Body of pancreas (tissue), 4 donors: Measurements from ENCODE around the gene TOB2.

ENCODE experiments used
- CTCF ChIP-seq, 7 experiments: fragments of 450-650 bp in 4 of 7; fragments of 200-600 bp in 3 of 7; sonication (generic) in 3 of 7; IDR thresholded peaks; one replicate each; pipeline ENCODE4 v1.5.1; 2016 to 2019; ENCODE audit warnings: antibody characterized with exemption in 7 of 7
- POLR2A ChIP-seq, 3 donors: fragments of 450-650 bp; IDR thresholded peaks; one replicate each; pipeline ENCODE4 v1.6.1; 2016; ENCODE audit warnings: antibody characterized with exemption in 3 of 3, mild to moderate bottlenecking in 2 of 3

GRCh38 chr22:41446639-41447434, at the start of gene TOB2:
- TF ChIP-seq CTCF (IDR thresholded peaks at IDR 0.05) (peak in 2 of 7 experiments; percentile 3 to 5), POLR2A (IDR thresholded peaks at IDR 0.05) (peak; percentile 99 to 100 (median 100))
